HG02870 (cell line): ENCODE results near the gene DNMBP.

Source experiments
- ATAC-seq: cut with Tn5 transposase; IDR thresholded peaks from one replicate; pipeline ENCODE4 v1.9.1; 2021; ENCODE audit warnings: mild to moderate bottlenecking, moderate library complexity; ENCODE audit not compliant: unreplicated experiment

The DNMBP gene, protein sequence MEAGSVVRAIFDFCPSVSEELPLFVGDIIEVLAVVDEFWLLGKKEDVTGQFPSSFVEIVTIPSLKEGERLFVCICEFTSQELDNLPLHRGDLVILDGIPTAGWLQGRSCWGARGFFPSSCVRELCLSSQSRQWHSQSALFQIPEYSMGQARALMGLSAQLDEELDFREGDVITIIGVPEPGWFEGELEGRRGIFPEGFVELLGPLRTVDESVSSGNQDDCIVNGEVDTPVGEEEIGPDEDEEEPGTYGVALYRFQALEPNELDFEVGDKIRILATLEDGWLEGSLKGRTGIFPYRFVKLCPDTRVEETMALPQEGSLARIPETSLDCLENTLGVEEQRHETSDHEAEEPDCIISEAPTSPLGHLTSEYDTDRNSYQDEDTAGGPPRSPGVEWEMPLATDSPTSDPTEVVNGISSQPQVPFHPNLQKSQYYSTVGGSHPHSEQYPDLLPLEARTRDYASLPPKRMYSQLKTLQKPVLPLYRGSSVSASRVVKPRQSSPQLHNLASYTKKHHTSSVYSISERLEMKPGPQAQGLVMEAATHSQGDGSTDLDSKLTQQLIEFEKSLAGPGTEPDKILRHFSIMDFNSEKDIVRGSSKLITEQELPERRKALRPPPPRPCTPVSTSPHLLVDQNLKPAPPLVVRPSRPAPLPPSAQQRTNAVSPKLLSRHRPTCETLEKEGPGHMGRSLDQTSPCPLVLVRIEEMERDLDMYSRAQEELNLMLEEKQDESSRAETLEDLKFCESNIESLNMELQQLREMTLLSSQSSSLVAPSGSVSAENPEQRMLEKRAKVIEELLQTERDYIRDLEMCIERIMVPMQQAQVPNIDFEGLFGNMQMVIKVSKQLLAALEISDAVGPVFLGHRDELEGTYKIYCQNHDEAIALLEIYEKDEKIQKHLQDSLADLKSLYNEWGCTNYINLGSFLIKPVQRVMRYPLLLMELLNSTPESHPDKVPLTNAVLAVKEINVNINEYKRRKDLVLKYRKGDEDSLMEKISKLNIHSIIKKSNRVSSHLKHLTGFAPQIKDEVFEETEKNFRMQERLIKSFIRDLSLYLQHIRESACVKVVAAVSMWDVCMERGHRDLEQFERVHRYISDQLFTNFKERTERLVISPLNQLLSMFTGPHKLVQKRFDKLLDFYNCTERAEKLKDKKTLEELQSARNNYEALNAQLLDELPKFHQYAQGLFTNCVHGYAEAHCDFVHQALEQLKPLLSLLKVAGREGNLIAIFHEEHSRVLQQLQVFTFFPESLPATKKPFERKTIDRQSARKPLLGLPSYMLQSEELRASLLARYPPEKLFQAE (N-terminal part only)

DNA sequence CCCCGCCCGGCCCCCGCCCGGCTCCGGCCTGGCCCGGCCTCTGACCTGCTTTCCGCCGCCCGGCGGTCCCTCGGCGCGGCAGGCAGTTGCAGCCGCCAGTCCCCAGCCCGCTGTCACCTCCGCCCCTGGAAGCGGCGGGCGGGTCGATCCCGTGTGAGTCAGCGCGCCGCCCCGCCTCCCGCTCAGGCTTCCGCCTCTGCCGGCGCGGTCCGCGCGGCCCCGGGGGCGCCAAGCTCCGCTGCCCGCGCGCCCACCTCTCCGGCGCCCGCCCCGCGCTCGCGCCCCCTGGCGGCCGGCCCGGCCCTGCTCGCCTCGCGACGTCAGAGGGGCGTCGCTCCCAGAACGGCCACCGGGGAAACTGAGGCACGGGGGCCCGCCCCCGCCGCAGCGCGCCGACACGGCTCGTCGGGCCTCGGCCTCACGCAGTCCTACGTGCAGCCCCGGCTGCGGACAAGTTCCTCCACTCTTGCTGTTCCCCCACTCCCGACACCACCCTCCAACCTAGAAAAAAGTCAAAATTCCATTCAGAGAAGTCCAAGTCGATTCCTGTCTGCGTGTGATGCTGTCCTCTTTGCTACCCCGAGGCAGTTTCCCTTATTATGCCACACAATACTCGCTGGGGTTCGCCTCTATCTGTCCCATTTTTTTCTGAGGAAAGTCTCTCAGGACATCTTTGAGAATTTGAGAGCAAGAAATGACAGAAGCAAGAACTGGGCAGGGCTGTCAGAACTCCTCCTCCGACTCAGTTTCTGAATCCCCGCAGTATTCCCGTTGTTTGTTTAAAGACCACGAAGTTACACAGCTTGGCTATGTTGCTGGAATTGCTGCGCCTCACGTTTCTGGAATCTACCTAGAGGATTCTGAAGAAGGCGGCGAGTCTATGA lies at the start of gene DNMBP:
Gene DNMBP (minus strand): TSS at position 155 of the 884 bp plus-strand sequence. CDS start 37,823 bp downstream, outside the sequence.
- peak; percentile 39 for ATAC-seq

GRCh38 chr10:100057948-100058347 lies 48.2 kb upstream of the DNMBP start:
- ATAC-seq: no peak

GRCh38 chr10:100053686-100054460 lies 44.1 kb upstream of the DNMBP start:
- ATAC-seq: no peak

DNA sequence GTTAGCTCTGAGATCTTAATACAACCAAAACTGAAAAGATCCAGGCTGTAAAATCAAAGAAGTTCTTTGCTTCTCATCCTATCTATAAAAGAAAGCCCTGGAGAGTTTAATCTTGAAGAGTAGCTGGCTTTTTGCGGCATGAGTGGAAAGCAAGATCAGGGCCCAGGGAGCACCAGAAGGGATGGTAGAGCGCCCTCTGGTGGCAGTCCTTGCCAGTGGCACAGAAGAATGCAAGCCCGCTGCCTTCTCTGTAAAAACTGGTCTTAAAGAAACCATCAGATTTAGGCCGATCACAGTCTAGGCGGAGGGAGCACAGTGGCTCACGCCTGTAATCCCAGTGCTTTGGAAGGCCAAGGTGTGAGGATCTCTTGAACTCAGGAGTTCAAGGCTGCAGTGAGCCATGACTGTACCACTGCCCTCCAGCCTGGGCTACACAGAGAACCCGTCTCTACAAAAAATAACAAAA lies 36.3 kb upstream of the DNMBP start:
- ATAC-seq: peak; percentile 61

DNA sequence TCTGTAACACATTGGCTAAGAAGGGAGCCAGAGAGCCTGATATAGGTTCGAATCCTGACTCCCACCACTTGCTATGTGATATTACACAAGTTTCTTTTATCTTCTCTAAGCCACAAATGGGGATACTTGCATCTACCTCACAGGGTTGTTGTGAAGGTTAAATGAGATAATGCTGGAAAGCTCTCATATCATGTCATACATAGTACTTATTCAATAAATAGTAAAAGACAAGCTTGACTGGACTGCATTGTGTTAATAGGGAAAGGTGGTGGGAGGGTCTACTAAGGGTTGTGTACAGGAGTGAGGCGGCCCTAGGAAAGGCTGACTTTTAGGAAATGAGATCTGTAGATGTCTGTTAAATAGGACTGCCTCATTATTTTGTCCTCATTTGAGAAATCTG lies 35.8 kb upstream of the DNMBP start:
- ATAC-seq: no peak

- no peak for ATAC-seq
These were observed 34.0 kb upstream of the DNMBP start for GRCh38 chr10:100043796-100044195.

DNA sequence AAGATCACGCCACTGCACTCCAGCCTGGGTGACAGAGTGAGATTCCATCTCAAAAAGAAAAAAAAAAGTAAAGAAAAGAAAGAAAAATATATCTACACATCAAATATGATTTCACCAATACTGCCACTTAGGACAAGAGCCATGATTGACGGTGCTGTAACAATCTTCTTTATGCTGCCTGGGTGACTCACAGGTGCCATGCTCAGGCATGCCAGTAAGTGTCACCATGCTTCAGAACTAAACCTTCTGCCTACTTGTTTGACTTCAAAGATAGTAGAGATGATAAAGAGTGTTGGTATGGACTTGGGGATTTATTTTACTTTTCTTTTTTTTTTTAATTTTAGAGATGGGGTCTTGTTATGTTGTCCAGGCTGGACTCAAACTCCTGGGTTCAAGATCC lies 33.6 kb upstream of the DNMBP start:
- no peak for ATAC-seq

GRCh38 chr10:100041306-100042002 lies 31.7 kb upstream of the DNMBP start:
- ATAC-seq: no peak

- ATAC-seq: no peak
These were observed 28.9 kb upstream of the DNMBP start for GRCh38 chr10:100038561-100039071.

DNA sequence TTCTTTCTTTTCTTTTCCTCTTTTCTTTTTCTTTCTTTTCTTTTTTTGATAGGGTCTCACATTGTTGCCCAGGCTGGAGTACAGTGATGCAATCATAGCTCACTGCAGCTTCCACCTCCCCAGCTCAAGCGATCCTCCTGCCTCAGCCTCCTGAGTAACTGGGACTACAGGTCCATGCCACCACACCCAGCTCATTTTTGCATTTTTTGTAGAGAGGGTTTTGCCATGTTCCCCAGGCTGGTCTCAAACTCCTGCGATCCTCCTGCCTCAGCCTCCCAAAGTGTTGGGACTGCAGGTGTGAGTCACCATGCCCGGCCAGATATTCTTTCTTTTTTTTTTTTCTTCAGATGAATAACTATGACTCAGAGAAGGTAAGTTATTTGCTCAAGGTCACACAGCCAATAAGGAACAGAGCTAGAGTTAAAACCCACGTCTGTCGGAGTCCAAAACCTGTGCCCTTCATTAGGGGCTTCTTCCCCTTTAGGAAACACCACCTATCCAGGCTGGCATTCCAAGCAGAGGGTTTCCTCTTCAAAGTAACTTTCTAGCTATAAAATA lies 28.1 kb upstream of the DNMBP start:
- no peak for ATAC-seq

- no peak for ATAC-seq
These were observed 27.1 kb upstream of the DNMBP start for GRCh38 chr10:100036850-100037249.

DNA sequence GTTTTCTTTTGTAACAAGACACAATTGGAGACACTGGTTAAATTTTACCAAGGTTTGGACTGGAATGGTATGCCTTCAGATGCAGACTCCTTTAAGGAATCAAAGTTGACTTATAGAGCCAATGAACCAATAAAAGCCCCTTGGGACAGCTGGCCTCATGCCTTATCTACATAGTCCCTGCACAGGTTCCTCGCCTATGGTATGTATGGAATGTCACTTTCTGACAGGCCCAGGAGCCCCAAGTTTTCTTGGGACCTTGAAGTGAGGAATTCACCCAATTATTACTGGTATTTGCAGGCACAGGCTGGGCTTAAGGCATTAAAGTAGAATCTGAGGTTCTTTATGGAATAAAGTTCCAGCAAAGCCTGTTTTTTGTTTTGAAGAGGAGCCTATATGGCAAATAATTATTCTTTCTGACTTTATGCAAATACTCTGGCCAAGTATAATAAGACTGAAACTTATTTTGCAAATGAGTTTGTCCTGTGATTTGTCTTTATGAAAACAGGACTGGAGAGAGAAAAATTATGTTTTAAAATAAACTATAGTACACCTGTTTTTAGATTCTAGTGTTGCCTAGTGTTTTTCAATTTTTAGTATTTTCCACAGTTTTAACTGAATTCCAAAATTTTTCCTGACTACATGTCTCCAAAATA lies 24.1 kb upstream of the DNMBP start:
- ATAC-seq: no peak

- no peak for ATAC-seq
These were observed 17.7 kb upstream of the DNMBP start for GRCh38 chr10:100027416-100027815.

DNA sequence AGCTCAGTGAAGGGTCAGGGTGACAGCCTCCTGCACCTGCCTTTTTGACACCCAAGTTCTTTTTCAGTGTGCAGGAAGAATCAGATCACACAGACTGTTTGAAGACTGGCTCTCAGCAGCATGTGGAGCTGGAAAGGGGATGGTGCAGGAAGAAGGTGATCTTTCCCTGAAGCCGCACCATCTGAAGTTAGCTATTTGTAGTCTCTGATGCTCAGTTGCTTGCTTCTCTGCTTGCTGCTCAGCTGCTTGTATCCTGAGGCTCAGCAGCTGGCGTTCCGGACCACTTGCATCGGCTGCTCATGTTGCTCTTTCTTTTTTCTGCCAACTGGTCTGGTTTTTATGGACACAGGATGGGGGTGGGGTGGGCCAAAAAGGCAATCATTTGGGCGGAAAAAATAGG lies 15.8 kb upstream of the DNMBP start:
- ATAC-seq: no peak

DNA sequence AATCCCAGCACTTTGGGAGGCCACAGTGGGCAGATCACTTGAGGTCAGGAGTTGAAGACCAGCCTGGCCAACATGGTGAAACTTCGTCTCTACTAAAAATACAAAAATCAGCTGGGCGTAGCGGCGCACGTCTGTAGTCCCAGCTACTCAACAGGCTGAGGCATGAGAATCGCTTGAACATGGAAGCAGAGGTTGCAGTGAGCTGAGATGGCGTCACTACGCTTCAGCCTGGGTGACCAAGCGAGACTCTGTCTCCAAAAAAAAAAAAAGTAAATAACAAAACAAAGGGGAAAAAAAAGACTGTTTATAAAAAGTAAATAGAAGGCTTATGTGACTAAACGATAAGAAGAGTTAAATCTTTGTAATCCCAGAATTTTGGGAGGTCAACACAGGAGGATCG lies 15.0 kb upstream of the DNMBP start:
- ATAC-seq: no peak

GRCh38 chr10:100022403-100022802 lies 12.7 kb upstream of the DNMBP start:
- ATAC-seq: no peak

GRCh38 chr10:100021322-100021721 lies 11.6 kb upstream of the DNMBP start:
- no peak for ATAC-seq

GRCh38 chr10:100020886-100021253 lies 11.1 kb upstream of the DNMBP start:
- peak; percentile 4 for ATAC-seq
